PC-9 (cell line): ENCODE results near the gene ASB16. TPM values are rescaled to one million over a fixed set of nuclear protein-coding genes. Genes with fewer than 3 reads are reported as not detected.
"Not testable (repeated sequence)": the region's sequence is repeated elsewhere in the genome, so short reads cannot be mapped to it uniquely, and the experiment has no call there.

ENCODE experiments used
- BruUV-seq: library from RNA; stranded (reverse); fragments of 400-500 nt; replicated peaks from 2 replicates; lab custom pipeline; 2021; lab: Mats Ljungman, UMichigan
- CTCF ChIA-PET: fragments of 300-600 bp; sonication (Branson Sonifier 250); formaldehyde crosslinking; loops from one replicate; lab custom pipeline; 2022; ENCODE audit warnings: antibody characterized with exemption; lab: Charles Lee
- POLR2A ChIA-PET: fragments of 300-600 bp; sonication (Branson Sonifier 250); formaldehyde crosslinking; loops from one replicate; lab custom pipeline; 2022; ENCODE audit warnings: antibody characterized with exemption; ENCODE audit not compliant: unreplicated experiment; lab: Charles Lee
- DNase-seq, 2 experiments: peaks; one replicate each; pipeline versions ENCODE4 v3.0.0 to v3.0.0-alpha.2; 2015 to 2022; ENCODE audit warnings: mixed read lengths in 1 of 2
- H2AFZ ChIP-seq: fragments of 200-600 bp; sonication (generic); 2 replicates; pipeline ENCODE4 v1.8.1; 2017; ENCODE audit warnings: antibody characterized with exemption
- H3F3A ChIP-seq: fragments of 200-600 bp; sonication (generic); 2 replicates; pipeline ENCODE4 v1.8.1; 2017; ENCODE audit warnings: antibody characterized with exemption, mild to moderate bottlenecking, low read depth; ENCODE audit not compliant: insufficient read depth
- H3K27ac ChIP-seq: fragments of 200-600 bp; sonication (generic); 2 replicates; pipeline ENCODE4 v1.6.1; 2016; ENCODE audit warnings: mixed run types
- H3K27me3 ChIP-seq: fragments of 200-600 bp; sonication (generic); 2 replicates; pipeline ENCODE4 v1.6.1; 2016; ENCODE audit warnings: low read depth, mixed run types; ENCODE audit not compliant: insufficient read depth
- H3K36me3 ChIP-seq: fragments of 200-600 bp; sonication (generic); 2 replicates; pipeline ENCODE4 v1.6.1; 2016; ENCODE audit warnings: low read depth, mixed run types
- H3K4me1 ChIP-seq: fragments of 200-600 bp; sonication (generic); replicated peaks from 2 replicates; pipeline ENCODE4 v1.6.1; 2016; ENCODE audit warnings: mixed run types; ENCODE audit not compliant: insufficient read depth
- H3K4me2 ChIP-seq: fragments of 200-600 bp; sonication (generic); 2 replicates; pipeline ENCODE4 v1.6.1; 2017; ENCODE audit warnings: mixed run types
- H3K4me3 ChIP-seq: fragments of 200-600 bp; sonication (generic); 2 replicates; pipeline ENCODE4 v1.6.1; 2016; ENCODE audit warnings: mixed run types
- H3K79me2 ChIP-seq: fragments of 200-600 bp; sonication (generic); 2 replicates; pipeline ENCODE4 v1.6.1; 2017; ENCODE audit warnings: low read depth, mixed run types
- H3K9me2 ChIP-seq: fragments of 200-600 bp; sonication (generic); 2 replicates; pipeline ENCODE4 v1.8.1; 2017; ENCODE audit warnings: mild to moderate bottlenecking; ENCODE audit not compliant: insufficient read depth
- H3K9me3 ChIP-seq: fragments of 200-600 bp; sonication (generic); 2 replicates; pipeline ENCODE4 v1.8.1; 2016; ENCODE audit warnings: low read depth; ENCODE audit not compliant: insufficient read depth
- H4K20me1 ChIP-seq: fragments of 200-600 bp; sonication (generic); 2 replicates; pipeline ENCODE4 v1.8.1; 2017; ENCODE audit not compliant: insufficient read depth
- CTCF ChIP-seq: fragments of 200-600 bp; sonication (generic); conservative IDR thresholded peaks from 2 replicates; pipeline ENCODE4 v1.6.1; 2017; ENCODE audit warnings: mixed run types, antibody characterized with exemption, mild to moderate bottlenecking, moderate library complexity
- EZH2 ChIP-seq: fragments of 200-600 bp; sonication (generic); IDR thresholded peaks from 2 replicates; pipeline ENCODE4 v1.8.0; 2017; ENCODE audit warnings: antibody characterized with exemption, low read depth
- intact Hi-C: fragments of 100-400 bp; cut with micrococcal nuclease; formaldehyde crosslinking; loops from one replicate; pipeline ENCODE4 v1.10.0; 2022; ENCODE audit not compliant: unreplicated experiment
- total RNA-seq: library from RNA; stranded (reverse); gene quantifications from 2 replicates; pipeline ENCODE4 v1.2.3, GENCODE V29; 2021

ASB16 gene
- total RNA-seq, 1 experiment from 2014 or later = not detected

- Histone ChIP-seq H4K20me1 (no peaks in the 10 kb centered on the region; the same call in 1 of the 2 replicates), H3K9me3 (no peaks in the 10 kb centered on the region), H3F3A (peaks cover 4% of the 10 kb centered on the region; the same call in 1 of the 2 replicates), H3K27me3 (no peaks in the 10 kb centered on the region), H3K4me2 (no peak overlapping the region), H3K27ac (no peak overlapping the region), H3K36me3 (no peaks in the 10 kb centered on the region; the same call in 1 of the 2 replicates), H2AFZ (no peak overlapping the region), H3K9me2 (no peaks in the 10 kb centered on the region), H3K4me3 (no peak overlapping the region), H3K79me2 (peaks cover 28% of the 10 kb centered on the region), H3K4me1 (peaks cover 13% of the 10 kb centered on the region)
- intact Hi-C loops = no loop called here
- CTCF ChIA-PET = no interaction called here
- POLR2A ChIA-PET = no interaction called here
- no TSS peak for BruUV-seq
- DNase-seq = no peak
- TF ChIP-seq EZH2 = no peak
- no peak for TF ChIP-seq CTCF
These were observed 25.4 kb upstream of the ASB16 start for GRCh38 chr17:44144966-44145739.

- no peaks in the 10 kb centered on the region for H3K9me2 ChIP-seq
- no peak for TF ChIP-seq CTCF
- TF ChIP-seq EZH2 = no peak
- H3K36me3 ChIP-seq = no peaks in the 10 kb centered on the region; the same call in 1 of the 2 replicates
- ChIA-PET POLR2A (interaction anchor here (0.5 to 0.7 kb wide), 4 partner anchors 24 to 100 kb away, joined by 3 to 11 read pairs (median 6); partner anchors contain the start of gene G6PC3), CTCF (interaction anchor here (0.6 kb wide), 1 partner anchor 60 kb away, joined by 3 read pairs; no protein-coding TSS in a partner anchor)
- H3K4me1 ChIP-seq = peaks cover 13% of the 10 kb centered on the region
- no peaks in the 10 kb centered on the region; the same call in 1 of the 2 replicates for H4K20me1 ChIP-seq
- DNase-seq = no peak
- H2AFZ ChIP-seq = no peak overlapping the region
- intact Hi-C loops = no loop called here
- no peak overlapping the region for H3K27ac ChIP-seq
- H3F3A ChIP-seq = peaks cover 4% of the 10 kb centered on the region; the same call in 1 of the 2 replicates
- no TSS peak for BruUV-seq
- no peaks in the 10 kb centered on the region for H3K9me3 ChIP-seq
- H3K79me2 ChIP-seq = peaks cover 33% of the 10 kb centered on the region
- no peaks in the 10 kb centered on the region for H3K27me3 ChIP-seq
- H3K4me3 ChIP-seq = no peak overlapping the region
- H3K4me2 ChIP-seq = no peak overlapping the region
These were observed 23.8 kb upstream of the ASB16 start for GRCh38 chr17:44146375-44147346.

- Histone ChIP-seq H3K79me2 (peaks cover 23% of the 10 kb centered on the region), H3K4me1 (peaks cover 10% of the 10 kb centered on the region), H2AFZ (no peak overlapping the region), H3K36me3 (no peaks in the 10 kb centered on the region; the same call in 1 of the 2 replicates), H3K4me2 (no peak overlapping the region), H3K4me3 (no peak overlapping the region), H3K27me3 (no peaks in the 10 kb centered on the region), H3K9me3 (no peaks in the 10 kb centered on the region), H3F3A (peaks cover 4% of the 10 kb centered on the region; the same call in 1 of the 2 replicates), H3K9me2 (no peaks in the 10 kb centered on the region), H3K27ac (no peak overlapping the region), H4K20me1 (no peaks in the 10 kb centered on the region; the same call in 1 of the 2 replicates)
- DNase-seq = no peak
- BruUV-seq = no TSS peak
- ChIA-PET POLR2A (no interaction called here), CTCF (no interaction called here)
- intact Hi-C loops = no loop called here
- no peak for TF ChIP-seq CTCF
- no peak for TF ChIP-seq EZH2
These were observed 22.7 kb upstream of the ASB16 start for GRCh38 chr17:44147812-44148211.

GRCh38 chr17:44149066-44149465 is 21.4 kb upstream of the ASB16 start:
- H3K4me3 ChIP-seq, DNase-seq, H3K4me1 ChIP-seq, CTCF ChIA-PET, H3K36me3 ChIP-seq, intact Hi-C loops, BruUV-seq, H3F3A ChIP-seq, H4K20me1 ChIP-seq, H3K9me2 ChIP-seq, H3K9me3 ChIP-seq, H2AFZ ChIP-seq, H3K27ac ChIP-seq, H3K4me2 ChIP-seq, H3K27me3 ChIP-seq: not testable (repeated sequence)
- POLR2A ChIA-PET = interaction anchor here (0.7 kb wide), 1 partner anchor 1823 kb away, joined by 5 read pairs; no protein-coding TSS in a partner anchor
- peaks cover 14% of the 10 kb centered on the region for H3K79me2 ChIP-seq
